MCF 10A (cell line): ENCODE data around the gene FAM229B. TPM values are rescaled to one million over a fixed set of nuclear protein-coding genes. Genes with fewer than 3 reads are reported as not detected.
"Not testable (repeated sequence)": the region's sequence is repeated elsewhere in the genome, so short reads cannot be mapped to it uniquely, and the experiment has no call there.

Experiments used
- BruUV-seq: library from RNA; stranded (reverse); fragments of 400-500 nt; replicated peaks from 2 replicates; lab custom pipeline; 2021; lab: Mats Ljungman, UMichigan
- CTCF ChIA-PET: fragments of 300-600 bp; sonication (Branson Sonifier 250); formaldehyde crosslinking; extraction: SDS; loops from one replicate; lab custom pipeline; 2021; ENCODE audit warnings: antibody characterized with exemption, inconsistent platforms; lab: Yijun Ruan, JAX
- POLR2A ChIA-PET: fragments of 300-600, 350-650 bp; sonication (Branson Sonifier 250); formaldehyde crosslinking; extraction: SDS; loops from one replicate; lab custom pipeline; 2020; ENCODE audit warnings: antibody characterized with exemption, inconsistent platforms; lab: Yijun Ruan, JAX
- DNase-seq: peaks from one replicate; pipeline ENCODE4 v3.0.0-alpha.2; 2018; ENCODE audit not compliant: unreplicated experiment
- H3K27ac Mint-ChIP-seq: one replicate; pipeline ENCODE4 v1.8.0; 2022; ENCODE audit warnings: mild to moderate bottlenecking, low read depth, mixed read lengths; ENCODE audit not compliant: unreplicated experiment
- H3K27me3 Mint-ChIP-seq: one replicate; pipeline ENCODE4 v1.8.0; 2022; ENCODE audit warnings: mixed read lengths; ENCODE audit not compliant: insufficient read depth, unreplicated experiment
- H3K36me3 Mint-ChIP-seq: one replicate; pipeline ENCODE4 v1.8.0; 2022; ENCODE audit warnings: mild to moderate bottlenecking, moderate library complexity, mixed read lengths; ENCODE audit not compliant: insufficient read depth, unreplicated experiment
- H3K4me1 Mint-ChIP-seq: one replicate; pipeline ENCODE4 v1.8.0; 2022; ENCODE audit warnings: mixed read lengths; ENCODE audit not compliant: insufficient read depth, unreplicated experiment
- H3K4me3 Mint-ChIP-seq: one replicate; pipeline ENCODE4 v1.8.0; 2022; ENCODE audit warnings: mild to moderate bottlenecking, moderate library complexity, mixed read lengths; ENCODE audit not compliant: unreplicated experiment
- H3K9me3 Mint-ChIP-seq: one replicate; pipeline ENCODE4 v1.8.0; 2022; ENCODE audit warnings: mixed read lengths; ENCODE audit not compliant: unreplicated experiment
- intact Hi-C: fragments of 100-400 bp; cut with micrococcal nuclease; formaldehyde crosslinking; loops from 2 replicates; pipeline ENCODE4 v1.14.1; 2022
- total RNA-seq: library from RNA; stranded (reverse); gene quantifications from 2 replicates; pipeline ENCODE4 v1.2.3, GENCODE V29; 2022
- TF ChIP-seq, protein P1 (sequence below): fragments of 200-600 bp; IDR thresholded peaks from one replicate; pipeline ENCODE4 v1.8.0; 2022; ENCODE audit warnings: antibody characterized with exemption, mild to moderate bottlenecking; ENCODE audit not compliant: unreplicated experiment

FAM229B gene
- total RNA-seq, 1 experiment from 2014 or later, result 10.8 TPM

DNA sequence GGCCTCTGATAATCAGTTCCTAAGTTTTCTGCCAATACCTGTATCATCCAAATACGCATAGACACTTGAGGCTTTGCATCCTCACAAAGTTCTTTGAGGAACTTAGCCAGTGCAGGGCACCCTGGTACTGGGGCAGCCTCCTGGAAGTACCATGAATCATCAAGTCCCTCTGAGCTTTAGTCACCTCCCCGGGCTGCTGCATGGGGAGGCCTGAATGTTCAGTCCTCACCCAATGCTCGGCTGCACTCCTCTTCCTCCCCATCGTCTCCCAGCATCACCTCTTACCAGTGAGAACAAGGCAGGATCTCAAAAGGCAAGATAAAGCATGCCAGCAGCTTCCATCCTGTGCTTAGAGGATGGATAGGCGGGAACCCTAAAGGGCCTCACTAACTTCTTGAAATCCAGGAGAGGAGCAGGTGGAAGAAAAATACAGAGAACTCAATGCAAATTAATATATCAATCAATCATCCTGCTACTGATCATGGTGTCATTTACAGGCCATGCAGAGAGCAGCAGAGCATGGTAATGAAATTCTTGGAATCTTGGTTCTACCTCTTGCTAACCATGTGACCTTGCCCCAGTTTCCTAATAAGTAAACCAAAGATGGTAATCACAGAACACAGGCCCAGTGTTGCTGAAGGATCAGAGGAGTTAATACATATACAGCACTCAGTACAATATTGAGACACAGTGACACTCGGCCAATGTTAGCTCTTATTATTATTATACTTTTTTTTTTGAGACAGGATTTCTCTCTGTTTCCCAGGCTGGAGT lies 38.2 kb upstream of the FAM229B start:
- intact Hi-C loops, result no loop called here
- TF ChIP-seq, protein P1, sequence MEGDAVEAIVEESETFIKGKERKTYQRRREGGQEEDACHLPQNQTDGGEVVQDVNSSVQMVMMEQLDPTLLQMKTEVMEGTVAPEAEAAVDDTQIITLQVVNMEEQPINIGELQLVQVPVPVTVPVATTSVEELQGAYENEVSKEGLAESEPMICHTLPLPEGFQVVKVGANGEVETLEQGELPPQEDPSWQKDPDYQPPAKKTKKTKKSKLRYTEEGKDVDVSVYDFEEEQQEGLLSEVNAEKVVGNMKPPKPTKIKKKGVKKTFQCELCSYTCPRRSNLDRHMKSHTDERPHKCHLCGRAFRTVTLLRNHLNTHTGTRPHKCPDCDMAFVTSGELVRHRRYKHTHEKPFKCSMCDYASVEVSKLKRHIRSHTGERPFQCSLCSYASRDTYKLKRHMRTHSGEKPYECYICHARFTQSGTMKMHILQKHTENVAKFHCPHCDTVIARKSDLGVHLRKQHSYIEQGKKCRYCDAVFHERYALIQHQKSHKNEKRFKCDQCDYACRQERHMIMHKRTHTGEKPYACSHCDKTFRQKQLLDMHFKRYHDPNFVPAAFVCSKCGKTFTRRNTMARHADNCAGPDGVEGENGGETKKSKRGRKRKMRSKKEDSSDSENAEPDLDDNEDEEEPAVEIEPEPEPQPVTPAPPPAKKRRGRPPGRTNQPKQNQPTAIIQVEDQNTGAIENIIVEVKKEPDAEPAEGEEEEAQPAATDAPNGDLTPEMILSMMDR, result no peak
- no peaks in the 10 kb centered on the region for H3K4me1 Mint-ChIP-seq
- BruUV-seq, result no TSS peak
- ChIA-PET POLR2A (no interaction called here), CTCF (interaction anchor here (0.6 to 3.5 kb wide), 5 partner anchors 7 to 1016 kb away, joined by 3 to 17 read pairs (median 3); no protein-coding TSS in a partner anchor)
- H3K36me3 Mint-ChIP-seq, result no peaks in the 10 kb centered on the region
- H3K9me3 Mint-ChIP-seq, result no peaks in the 10 kb centered on the region
- H3K27me3 Mint-ChIP-seq, result no peaks in the 10 kb centered on the region
- no peak overlapping the region for H3K4me3 Mint-ChIP-seq
- DNase-seq, result peak; percentile 11
- H3K27ac Mint-ChIP-seq, result no peak overlapping the region

- POLR2A ChIA-PET, result interaction anchor here (0.7 kb wide), 1 partner anchor 31 kb away, joined by 4 read pairs; no protein-coding TSS in a partner anchor
- CTCF ChIA-PET, result interaction anchor here (0.5 to 3.5 kb wide), 9 partner anchors 8 to 1175 kb away, joined by 3 to 17 read pairs (median 3); no protein-coding TSS in a partner anchor
- H3K4me3 Mint-ChIP-seq, result no peak overlapping the region
- no peaks in the 10 kb centered on the region for H3K4me1 Mint-ChIP-seq
- no peak overlapping the region for H3K27ac Mint-ChIP-seq
- intact Hi-C loops, result no loop called here
- H3K27me3 Mint-ChIP-seq, result no peaks in the 10 kb centered on the region
- TF ChIP-seq, protein P1, result no peak
- H3K9me3 Mint-ChIP-seq, result no peaks in the 10 kb centered on the region
- H3K36me3 Mint-ChIP-seq, result no peaks in the 10 kb centered on the region
- no peak for DNase-seq
- BruUV-seq, result no TSS peak
Observed at GRCh38 chr6:112049996-112050395, 37.4 kb upstream of the FAM229B start.

- Mint-ChIP-seq H3K4me3 (no peak overlapping the region), H3K27ac (no peak overlapping the region), H3K36me3 (no peaks in the 10 kb centered on the region), H3K4me1 (no peaks in the 10 kb centered on the region), H3K27me3 (no peaks in the 10 kb centered on the region), H3K9me3 (no peaks in the 10 kb centered on the region)
- ChIA-PET CTCF (interaction anchor here (0.5 to 3.5 kb wide), 7 partner anchors 9 to 1175 kb away, joined by 3 to 17 read pairs (median 3); no protein-coding TSS in a partner anchor), POLR2A (interaction anchor here (0.7 kb wide), 1 partner anchor 31 kb away, joined by 4 read pairs; no protein-coding TSS in a partner anchor)
- no TSS peak for BruUV-seq
- TF ChIP-seq, protein P1, result no peak
- intact Hi-C loops, result no loop called here
- no peak for DNase-seq
Observed at GRCh38 chr6:112050429-112050828, 37.0 kb upstream of the FAM229B start.

GRCh38 chr6:112051251-112051740 lies 36.1 kb upstream of the FAM229B start:
- H3K27ac Mint-ChIP-seq, intact Hi-C loops, BruUV-seq, H3K36me3 Mint-ChIP-seq, H3K9me3 Mint-ChIP-seq, H3K27me3 Mint-ChIP-seq, H3K4me1 Mint-ChIP-seq, H3K4me3 Mint-ChIP-seq, DNase-seq, POLR2A ChIA-PET: not testable (repeated sequence)
- CTCF ChIA-PET, result interaction anchor here (0.6 to 3.5 kb wide), 4 partner anchors 55 to 480 kb away, joined by 3 to 17 read pairs (median 8); no protein-coding TSS in a partner anchor
